Epithelial cell of esophagus (primary cell): ENCODE results near the gene GAS2L3.
A peak's percentile ranks its signal among the peaks of the same experiment; 100 is the strongest.
"Not testable (repeated sequence)": the region's sequence is repeated elsewhere in the genome, so short reads cannot be mapped to it uniquely, and the experiment has no call there.

Source experiments
- DNase-seq: peaks from one replicate; pipeline ENCODE4 v3.0.0; 2010; ENCODE audit warnings: low read depth
- H3K4me3 ChIP-seq: 2 replicates; pipeline ENCODE4 v1.5.1; 2011; ENCODE audit warnings: mild to moderate bottlenecking, low read length, control low read depth
- TF ChIP-seq, protein P1 (sequence below): IDR thresholded peaks from 2 replicates; pipeline ENCODE4 v1.5.1; 2011; ENCODE audit warnings: low read depth, mild to moderate bottlenecking, low read length, control low read depth, inconsistent platforms; ENCODE audit not compliant: insufficient read depth; ENCODE audit errors: missing control alignments

The GAS2L3 gene

DNA sequence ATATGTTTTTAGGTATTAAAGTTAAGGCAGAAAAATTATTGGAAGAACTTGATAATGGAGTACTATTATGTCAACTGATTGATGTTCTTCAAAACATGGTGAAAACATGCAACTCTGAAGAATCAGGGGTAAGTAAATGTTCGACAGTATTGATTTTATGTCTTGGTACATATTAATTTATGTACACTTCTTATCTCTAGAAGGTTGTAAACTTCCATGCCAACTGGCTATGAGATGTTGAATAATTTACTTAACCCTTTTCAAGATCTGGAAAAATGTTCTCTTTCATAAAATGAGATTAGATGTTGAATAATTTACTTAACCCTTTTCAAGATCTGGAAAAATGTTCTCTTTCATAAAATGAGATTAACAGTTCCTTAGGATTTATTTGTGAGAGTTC lies 28.1 kb downstream of the GAS2L3 start:
- TF ChIP-seq, protein P1, sequence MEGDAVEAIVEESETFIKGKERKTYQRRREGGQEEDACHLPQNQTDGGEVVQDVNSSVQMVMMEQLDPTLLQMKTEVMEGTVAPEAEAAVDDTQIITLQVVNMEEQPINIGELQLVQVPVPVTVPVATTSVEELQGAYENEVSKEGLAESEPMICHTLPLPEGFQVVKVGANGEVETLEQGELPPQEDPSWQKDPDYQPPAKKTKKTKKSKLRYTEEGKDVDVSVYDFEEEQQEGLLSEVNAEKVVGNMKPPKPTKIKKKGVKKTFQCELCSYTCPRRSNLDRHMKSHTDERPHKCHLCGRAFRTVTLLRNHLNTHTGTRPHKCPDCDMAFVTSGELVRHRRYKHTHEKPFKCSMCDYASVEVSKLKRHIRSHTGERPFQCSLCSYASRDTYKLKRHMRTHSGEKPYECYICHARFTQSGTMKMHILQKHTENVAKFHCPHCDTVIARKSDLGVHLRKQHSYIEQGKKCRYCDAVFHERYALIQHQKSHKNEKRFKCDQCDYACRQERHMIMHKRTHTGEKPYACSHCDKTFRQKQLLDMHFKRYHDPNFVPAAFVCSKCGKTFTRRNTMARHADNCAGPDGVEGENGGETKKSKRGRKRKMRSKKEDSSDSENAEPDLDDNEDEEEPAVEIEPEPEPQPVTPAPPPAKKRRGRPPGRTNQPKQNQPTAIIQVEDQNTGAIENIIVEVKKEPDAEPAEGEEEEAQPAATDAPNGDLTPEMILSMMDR = no peak
- no peak overlapping the region for H3K4me3 ChIP-seq
- DNase-seq = no peak

DNA sequence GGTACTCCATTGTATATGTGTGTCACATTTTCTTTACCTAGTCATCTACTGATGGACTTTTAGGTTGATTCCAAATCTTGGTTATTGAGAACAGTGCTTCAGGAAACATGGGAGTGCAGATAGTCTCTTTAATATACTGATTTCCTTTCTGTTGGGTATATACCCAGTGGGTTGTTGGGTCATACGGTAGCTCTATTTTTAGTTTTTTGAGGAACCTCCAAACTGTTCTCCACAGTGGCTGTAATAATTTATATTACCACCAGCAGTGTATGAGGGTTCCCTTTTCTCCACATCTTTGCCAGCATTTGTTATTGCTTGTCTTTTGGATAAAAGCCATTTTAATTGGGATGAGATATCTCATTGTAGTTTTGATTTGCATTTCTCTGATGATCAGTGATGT lies 29.5 kb downstream of the GAS2L3 start:
- DNase-seq = not testable (repeated sequence)

DNA sequence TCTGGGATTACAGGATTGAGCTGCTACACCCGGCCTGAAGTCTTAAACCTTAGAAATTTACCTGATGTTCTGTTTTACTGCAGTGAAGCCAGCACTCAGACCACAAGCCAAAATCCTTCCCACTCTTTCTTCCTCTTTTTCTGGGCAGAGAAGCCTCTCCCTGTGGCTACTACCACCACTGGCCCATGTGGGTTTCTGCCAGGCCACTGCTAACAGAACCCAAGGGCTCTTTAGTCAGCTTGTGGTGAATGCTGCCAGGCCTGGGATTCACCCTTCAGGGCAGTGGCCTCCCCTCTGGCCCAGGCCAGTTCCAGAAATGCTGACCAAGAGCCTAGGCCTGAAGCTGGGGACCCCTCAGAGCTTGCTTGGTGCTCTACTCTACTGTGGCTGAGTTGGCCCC lies 35.3 kb downstream of the GAS2L3 start:
- TF ChIP-seq, protein P1 = no peak
- no peak for DNase-seq
- H3K4me3 ChIP-seq = no peak overlapping the region

More for the DNA sequence above, 29.5 kb downstream of the GAS2L3 start:
- not testable (repeated sequence) for H3K4me3 ChIP-seq

DNA sequence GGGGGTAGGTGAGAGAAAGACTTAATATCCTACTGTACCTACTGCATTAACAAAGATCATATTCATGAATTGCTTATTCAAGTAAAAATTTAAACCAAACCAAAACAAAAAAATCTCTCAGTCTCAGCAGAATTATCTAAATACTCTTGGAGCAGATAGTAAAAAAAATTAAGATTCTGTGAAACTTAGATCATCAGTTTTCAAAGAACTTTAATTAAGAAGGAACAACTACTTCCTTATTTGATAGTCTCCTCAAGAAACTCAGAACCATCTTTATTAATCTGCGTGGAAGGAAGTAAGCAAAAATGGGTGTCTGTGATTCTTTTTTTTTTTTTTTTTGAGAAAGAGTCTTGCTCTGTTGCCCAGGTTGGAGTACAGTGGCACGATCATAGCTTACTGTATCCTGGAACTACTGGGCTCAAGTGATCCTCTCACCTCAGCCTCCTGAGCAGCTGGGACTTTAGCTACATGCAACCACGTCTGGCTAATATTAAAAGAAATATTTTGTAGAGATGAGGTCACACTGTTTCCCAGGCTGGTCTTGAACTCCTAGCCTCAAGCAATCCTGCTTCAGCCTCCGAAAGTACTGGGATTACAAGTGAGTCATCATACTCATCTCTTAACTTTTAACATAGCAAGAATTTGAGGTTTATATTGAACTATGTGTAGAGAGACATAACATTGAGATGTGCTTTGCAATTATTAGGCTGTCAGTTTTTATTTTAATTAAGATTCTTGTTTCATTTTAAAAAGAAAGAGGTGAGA lies 37.4 kb downstream of the GAS2L3 start:
- peak; percentile 2 for DNase-seq
- no peak overlapping the region for H3K4me3 ChIP-seq
- TF ChIP-seq, protein P1 = no peak

GRCh38 chr12:100612606-100613005 lies 39.1 kb downstream of the GAS2L3 start:
- TF ChIP-seq, protein P1 = no peak
- no peak overlapping the region for H3K4me3 ChIP-seq
- DNase-seq = no peak

DNA sequence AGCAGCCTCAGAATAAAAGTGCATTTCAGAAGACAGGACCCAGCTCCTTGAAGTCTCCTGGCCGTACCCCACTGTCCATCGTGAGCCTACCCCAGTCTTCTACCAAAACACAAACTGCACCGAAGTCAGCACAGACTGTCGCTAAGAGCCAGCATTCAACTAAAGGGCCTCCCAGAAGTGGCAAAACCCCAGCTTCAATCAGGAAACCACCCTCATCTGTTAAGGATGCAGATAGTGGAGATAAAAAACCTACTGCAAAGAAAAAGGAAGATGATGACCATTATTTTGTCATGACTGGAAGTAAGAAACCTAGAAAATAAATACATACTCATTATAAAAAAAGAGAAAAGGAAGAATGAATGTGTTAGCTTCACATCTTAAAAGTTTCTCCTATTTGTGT lies 51.1 kb downstream of the GAS2L3 start:
- no peak overlapping the region for H3K4me3 ChIP-seq
- TF ChIP-seq, protein P1 = no peak
- no peak for DNase-seq

DNA sequence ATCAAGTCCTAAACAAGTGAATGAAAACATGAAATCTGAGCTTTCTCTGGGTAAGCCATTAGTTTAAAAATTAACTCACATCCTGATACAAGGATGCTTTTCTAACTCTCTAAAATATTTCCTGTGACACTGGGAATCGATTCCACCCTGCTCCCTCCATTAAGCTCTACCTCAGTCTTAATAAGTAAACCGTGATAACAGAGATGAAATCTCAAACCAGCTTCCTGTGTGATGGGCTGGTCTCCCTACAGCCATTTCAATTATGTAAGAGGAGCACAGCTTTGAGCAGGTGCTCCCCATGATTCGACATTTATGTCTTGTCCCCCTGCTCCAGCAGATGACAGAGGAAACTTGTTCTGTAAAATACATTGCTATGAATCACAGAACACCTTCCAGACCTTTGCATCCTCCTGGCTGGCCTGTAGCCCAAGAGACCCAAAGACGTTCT lies 59.0 kb downstream of the GAS2L3 start:
- TF ChIP-seq, protein P1 = no peak
- no peak for DNase-seq
- no peak overlapping the region for H3K4me3 ChIP-seq

GRCh38 chr12:100633082-100633785 lies 59.8 kb downstream of the GAS2L3 start:
- H3K4me3 ChIP-seq, DNase-seq: not testable (repeated sequence)
